DOHH2 (cell line): Measurements from ENCODE around the gene MTG1.
A peak's percentile ranks its signal among the peaks of the same experiment; 100 is the strongest.

Source experiments
- CTCF ChIP-seq: fragments of 200-600 bp; sonication (generic); IDR thresholded peaks from one replicate; pipeline ENCODE4 v1.5.1; 2014; ENCODE audit warnings: antibody characterized with exemption, mild to moderate bottlenecking, low read depth, low read length; ENCODE audit not compliant: poor library complexity, severe bottlenecking
- EZH2phosphoT487 ChIP-seq: fragments of 200-600 bp; sonication (generic); IDR thresholded peaks from 2 replicates; pipeline ENCODE4 v1.6.1; 2017; ENCODE audit warnings: borderline replicate concordance, mild to moderate bottlenecking, antibody characterized with exemption, low read length, moderate library complexity, mixed read lengths

GRCh38 chr10:133388973-133389818 lies 4.8 kb upstream of the MTG1 start:
- TF ChIP-seq CTCF, result peak; percentile 38
- no peak for TF ChIP-seq EZH2phosphoT487
